Activated T-cell treated with anti-CD3 and anti-CD28 coated beads for 48 hours (primary cell): ENCODE results near the gene PAX2.

Experiments used
- DNase-seq: peaks from one replicate; pipeline ENCODE4 v3.0.0-alpha.2; 2020; ENCODE audit warnings: low read depth

The PAX2 gene

DNA sequence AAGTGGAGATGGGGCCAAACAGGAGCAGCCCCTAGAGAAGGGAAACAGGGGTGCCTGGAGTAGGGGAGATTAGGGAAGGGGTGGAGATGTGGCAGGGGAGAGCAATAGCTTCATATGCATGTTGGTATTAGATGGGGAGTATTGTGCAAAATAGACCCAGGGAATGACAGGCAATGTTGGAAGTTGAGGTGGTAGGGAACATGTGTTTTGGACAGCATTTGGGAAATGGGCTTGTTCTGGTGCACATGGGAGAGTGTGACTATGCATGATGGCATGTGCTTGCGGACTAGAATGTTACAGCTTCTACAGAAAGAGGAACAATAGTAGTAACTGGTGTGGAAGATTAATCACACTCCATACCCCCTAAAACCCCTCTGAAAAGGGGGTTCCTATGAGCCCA lies 10.4 kb downstream of the PAX2 start:
- no peak for DNase-seq

DNA sequence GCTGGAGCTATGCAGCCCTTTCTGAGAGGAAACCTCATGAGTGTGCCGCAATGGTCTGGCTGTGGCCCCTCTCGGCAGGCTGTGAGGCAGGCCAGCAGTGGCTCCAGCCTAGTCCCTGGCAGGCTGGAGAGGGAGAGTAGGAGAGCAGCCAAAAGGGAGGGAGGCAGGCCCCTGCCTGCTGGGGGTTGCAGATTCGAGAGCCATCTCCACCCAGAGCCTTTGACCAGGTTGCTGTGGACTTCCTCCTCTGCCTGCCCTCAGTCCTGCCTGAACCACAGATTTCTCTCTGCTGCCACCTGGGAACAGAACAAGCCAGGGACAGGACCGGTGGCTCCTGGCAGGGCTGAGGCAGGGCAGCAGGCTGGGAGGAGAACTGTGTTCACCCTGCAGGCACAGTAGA lies 13.9 kb downstream of the PAX2 start:
- DNase-seq = no peak

DNA sequence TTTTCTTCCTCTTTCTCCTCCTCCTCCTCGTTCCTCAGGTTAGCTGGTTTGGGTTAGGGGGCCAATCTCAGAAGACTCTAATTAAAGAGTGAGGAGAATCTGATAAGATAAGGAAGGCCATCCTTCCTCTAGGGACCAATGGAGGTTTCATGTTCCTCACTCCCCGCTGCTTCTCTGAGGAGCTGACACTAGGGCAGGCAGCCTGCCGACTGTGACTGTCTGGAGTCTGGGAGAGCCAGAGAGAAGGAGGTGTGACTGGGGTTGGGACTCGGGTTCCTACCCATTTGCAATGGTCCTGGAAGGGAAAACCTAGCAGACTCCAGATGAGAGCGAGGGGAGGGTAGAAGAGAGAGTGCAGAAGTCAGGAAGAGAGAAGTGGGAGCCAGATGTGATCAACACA lies 15.3 kb downstream of the PAX2 start:
- no peak for DNase-seq

DNA sequence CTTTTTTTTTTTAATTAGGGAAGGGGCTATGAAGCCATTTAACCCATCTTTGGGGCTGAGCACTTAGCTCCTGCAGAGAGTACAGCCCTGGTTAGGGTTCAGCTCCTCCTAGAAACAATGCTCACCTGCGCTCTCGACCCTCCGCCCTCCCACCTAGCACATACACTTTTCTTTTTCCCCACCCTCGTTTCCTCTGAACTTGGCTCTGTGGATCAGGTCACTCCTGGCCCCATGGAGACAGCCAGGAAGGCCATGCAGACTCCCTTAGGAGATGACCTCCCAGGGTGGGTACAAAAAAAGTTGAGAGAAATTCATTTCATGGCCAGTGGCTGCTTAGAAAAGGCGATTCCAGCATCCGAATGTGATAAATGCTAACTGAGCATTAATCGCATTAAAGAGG lies 15.8 kb downstream of the PAX2 start:
- DNase-seq = no peak

DNA sequence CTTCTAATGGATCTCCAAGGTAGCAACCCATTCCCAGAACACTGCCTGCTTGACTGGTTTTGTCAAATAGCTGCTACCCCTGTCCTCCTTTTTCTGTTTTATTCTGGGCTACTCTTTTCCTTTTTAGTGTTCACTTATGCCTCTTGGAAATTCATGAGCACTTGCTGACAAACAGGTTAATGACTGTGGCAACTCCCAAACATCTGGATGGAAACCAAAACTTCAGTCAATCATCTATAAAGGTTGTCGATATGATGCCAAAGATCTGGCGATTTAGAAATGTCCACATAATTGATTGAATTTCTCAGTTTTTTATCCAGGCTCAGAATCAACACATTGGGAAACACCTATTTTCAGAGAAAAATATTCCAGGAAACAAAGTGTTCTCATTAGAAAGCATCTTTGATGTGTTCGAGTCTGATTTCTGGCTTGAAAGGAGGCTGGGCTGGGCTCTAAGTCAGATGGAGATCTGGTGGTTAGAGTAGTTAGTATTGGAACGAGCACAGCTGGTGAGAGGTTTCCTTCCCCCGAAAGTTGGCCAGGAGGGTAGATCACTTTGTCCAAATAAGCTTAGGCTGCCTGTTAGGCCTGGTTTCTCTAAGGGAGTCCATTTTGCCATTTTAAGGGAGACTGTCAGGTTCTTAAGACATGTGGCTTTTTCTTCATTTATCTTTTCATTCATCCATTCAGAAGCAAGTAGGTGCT lies 17.8 kb downstream of the PAX2 start:
- DNase-seq = no peak

DNA sequence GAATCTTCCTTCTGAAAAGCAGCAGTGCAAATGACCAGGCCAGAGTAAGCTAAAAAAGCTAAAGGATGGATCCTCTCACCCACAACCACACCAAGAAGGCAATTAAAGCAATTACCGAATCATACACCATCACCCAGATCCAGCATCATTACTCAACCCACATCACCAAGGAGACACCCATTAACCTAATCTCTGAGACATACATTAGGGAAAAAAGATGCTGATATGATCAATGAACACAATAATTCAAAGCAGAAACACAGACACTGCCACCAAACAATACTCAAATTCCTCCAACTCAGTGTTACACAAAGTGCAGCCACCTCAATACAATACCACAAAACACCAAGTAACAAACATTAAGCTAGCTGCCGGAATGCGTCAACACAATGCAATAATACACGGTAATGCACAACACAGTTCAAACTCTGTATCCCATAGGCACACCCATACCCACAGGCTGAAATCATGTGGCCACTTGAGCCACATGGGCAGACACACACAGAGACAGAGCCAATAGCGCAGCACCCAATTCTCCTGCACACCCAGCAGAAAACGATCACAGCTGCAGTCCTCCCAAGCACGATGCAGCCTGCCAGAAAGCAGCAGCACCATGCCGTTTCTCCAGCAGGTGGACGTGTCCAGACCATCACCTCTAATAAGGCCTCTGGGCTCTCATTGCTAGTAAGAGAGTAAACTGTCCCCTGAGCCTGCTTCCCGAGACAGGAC lies 21.5 kb downstream of the PAX2 start:
- DNase-seq = no peak

DNA sequence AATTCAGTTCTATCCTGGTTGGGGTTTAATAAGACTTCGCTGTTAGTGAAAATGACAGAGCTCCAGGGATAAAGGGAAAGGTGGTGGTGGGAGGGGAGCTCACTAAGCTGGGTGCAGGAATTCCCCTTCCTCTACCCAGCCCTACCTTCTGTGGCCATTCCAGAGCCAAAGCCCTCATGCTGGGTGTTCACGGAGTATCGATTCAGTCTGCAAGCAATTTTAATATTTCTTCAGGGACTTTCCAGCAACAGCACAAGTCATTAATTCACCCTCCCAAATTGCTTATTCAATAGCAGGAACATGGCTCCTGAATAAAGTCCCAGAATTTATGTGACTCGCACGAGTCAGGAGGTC lies 22.0 kb downstream of the PAX2 start:
- DNase-seq = no peak

DNA sequence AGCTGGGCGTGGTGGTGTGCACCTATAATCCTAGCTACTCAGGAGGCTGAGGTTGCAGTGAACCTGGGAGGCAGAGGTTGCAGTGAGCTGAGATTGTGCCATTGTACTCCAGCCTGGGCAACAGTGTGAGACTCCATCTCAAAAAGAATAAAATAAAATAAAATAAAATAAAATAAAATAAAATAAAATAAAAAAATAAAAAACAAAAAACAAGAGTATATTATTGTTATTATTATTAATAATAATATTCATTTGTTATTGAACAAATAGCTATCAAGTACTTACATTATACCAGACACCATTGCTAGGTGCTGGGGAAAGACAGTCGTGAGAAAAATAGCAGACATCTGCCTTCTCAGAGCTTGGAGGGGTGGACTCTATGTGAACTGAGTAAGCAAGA lies 24.1 kb downstream of the PAX2 start:
- no peak for DNase-seq

DNA sequence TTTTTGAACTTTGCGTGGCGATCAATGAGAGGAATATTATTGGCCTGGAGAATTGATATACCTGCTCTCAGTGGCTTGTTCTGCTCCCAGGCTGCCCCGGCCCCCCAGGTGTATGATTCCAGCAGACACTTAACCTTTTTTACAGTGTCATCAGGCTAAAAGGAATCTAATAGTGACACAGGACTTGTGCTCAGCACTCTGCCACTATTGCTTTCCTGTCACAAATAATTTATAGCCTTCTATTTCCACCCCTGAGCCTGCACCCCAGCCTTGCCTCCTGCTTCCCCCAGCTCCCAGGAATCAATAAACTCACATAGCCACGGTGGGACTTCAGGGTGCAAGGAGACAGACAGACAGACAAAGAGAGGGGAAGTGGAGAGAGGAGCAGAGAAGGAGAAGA lies 28.3 kb downstream of the PAX2 start:
- DNase-seq = no peak

DNA sequence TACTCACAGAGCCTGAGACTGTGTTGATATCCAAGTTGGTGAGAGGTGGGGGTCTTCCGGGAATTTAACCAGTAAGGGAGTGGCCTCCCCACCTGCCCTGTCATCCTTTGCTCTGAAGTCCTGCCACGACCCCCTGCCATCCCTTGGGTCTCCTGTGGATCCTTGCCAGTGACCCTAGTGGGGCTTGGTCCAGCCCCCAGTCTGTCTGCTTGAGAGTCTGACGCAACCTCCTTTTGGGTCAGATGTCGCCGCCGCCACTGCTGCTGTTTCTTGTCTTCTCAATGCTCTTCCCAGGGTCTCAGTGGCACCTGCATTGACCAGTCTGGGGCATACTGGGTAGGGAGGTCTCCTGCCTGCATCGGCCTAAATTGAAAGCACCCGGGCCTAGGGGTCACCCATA lies 28.8 kb downstream of the PAX2 start:
- DNase-seq = no peak

DNA sequence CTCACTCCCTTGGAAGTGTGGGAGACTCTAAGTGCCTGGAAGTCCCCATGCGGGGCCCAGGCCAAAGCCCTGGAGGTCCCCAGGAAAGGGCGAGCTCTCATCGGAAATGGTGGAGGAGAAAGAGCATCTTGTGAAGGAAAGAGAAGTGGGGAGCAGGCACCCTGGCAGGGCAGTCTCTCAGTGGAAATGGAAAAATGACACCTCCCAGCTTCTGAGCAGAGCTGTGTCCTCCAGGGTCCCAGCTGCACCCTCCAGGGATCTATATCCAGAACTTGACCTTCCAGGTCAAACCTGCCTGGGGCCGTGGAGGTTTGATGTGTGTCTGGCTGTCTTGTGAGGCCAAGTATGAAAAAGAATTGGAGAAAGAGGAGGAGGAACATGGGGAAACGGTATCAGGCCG lies 29.5 kb downstream of the PAX2 start:
- no peak for DNase-seq

DNA sequence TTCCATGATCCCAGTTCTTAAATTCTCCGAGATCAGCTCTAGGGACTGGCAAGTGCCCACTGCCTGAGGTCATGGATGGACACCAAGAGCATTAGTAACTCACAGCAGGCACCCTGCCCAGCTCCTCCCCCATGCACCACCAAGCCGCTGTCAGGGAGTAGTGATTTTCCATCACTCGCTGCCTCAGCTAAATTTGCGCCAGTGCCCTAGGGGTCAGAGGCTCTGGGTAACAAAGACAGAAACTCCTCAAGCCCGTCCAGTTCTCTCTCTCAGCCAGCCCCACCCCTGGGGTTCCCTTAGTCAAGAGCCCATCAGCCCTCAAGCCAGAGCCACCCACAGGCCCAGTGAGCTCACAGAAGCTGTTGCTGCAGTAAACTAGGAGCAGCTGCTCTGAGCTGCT lies 30.0 kb downstream of the PAX2 start:
- no peak for DNase-seq

DNA sequence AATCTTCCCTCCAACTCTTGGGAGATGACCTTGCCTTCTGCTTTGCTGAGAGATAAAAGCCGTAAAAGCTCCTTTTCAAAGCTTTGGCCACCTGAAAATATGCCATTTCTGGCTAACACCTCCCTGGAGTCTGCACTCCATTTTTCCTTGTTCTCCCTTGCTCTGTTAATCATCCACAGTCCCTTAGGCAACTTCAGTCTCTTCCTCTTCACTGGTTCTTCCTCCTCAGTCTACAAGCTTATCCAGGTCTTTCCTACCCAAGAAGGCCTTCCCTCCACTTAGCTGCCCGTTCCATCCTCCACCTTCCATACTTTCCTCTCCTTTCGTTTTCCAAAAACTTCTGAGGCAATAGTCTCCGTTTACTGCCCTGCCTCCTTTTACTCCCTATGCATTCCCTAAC lies 30.5 kb downstream of the PAX2 start:
- DNase-seq = no peak

DNA sequence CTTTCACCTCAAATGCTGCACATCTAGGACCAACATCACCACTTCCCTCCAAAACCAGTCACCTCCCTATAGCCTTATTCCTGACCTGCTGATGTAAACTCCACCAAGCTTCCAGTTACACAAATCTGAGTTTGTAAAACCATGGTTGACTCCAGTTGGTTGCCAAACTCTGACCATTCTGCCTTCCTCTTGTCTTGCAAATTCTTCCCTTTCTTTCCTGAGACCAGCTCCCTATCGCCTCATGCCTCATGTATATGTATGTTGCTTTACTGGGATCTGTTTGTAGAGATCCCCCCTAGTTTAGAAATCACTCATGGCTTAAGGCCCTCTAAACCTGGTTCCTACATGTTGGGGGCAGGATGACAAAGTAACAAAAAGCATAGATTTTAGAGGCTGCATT lies 31.3 kb downstream of the PAX2 start:
- DNase-seq = no peak

DNA sequence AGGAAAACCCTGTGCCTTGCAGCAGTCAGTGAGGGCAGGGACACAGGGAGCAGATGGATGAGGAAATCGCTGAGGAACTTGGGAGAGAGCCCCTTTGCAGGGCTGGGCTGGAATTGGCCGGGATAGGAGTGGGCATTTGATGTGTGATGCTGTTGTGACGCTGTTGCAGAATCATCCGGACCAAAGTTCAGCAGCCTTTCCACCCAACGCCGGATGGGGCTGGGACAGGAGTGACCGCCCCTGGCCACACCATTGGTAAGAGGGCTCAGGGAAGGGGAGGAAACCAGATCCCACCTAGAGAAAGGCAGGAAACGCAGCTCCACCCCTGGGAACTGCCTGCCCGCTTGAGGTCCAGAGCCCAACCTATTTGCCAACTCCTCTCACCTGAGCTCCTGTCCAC lies 33.9 kb downstream of the PAX2 start:
- no peak for DNase-seq

DNA sequence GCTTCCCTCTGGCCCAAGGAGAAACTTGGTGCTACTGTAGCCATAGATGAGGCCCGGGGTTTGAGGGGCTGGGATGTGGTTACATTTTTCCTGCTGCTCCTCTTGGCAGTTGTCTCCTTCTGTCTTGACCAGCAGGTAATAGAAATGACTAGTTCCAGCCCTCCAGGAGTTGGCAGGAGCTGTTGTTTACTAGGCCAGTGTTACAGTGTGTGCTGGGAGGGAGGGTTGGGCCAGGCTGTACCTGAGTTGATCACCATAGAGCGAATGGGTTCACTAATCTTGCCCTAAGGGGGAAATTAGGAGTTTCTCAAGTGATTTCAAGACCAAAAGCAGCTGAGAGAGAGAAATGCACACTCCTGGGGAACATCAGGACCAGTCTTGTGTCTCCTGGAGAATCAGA lies 34.9 kb downstream of the PAX2 start:
- DNase-seq = no peak

DNA sequence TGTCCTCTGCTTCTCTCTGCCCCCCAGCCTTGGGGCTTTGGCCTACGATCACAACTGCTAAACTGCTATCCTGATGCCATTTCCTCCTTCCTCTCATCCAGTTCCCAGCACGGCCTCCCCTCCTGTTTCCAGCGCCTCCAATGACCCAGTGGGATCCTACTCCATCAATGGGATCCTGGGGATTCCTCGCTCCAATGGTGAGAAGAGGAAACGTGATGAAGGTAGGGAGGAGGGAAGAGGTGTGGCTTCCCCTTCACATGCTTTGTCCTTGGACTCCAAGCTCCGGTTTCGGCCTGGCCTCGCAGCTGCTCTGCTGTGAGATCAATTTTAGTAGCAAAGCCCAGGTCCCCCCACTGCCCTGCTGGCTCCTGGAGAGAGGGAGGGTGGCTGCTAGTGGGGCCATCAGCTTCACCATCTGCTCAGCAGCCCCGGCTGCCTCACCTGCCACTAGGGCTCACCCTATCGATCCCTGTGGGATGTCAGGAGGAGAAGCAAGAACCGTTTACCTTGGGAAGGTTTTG lies 35.8 kb downstream of the PAX2 start:
- no peak for DNase-seq

DNA sequence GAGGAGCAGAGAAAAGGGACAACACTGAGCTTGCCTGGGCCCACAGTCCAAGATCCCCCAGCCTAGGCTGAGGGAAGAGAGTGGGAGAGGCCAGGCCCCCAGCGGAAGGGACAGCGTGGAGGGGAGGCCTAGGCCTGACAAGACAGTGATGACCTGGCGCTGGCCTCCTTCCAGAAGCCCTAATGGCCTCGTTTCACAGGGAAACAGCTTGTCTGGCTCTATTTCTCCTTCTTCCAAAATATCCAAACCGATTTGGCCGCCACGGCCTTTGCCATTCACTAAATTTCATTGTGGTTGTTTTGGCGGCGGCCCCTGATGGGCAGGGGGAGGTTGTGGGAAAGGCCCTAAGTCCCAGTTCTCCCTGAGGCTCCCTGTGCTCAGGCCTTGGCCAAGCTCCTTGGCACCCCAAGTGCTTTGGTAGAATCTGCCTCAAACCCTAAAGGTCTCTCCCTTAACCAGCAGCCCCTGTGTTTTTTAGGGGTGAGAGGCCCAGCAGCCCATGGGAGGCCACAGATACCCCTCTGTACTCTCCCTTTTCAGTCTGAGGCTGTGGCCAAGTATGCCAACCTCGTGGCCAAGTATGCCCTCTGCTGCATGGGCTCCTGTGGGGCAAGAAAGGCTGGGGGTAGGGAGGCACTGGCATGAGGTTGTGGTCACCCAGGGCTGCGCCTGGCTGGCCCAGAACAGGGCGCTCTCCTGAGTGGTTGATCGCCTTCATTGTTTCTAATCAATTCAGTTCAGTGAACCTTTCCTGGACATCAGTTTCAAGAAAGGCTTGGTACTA lies 37.3 kb downstream of the PAX2 start:
- no peak for DNase-seq

DNA sequence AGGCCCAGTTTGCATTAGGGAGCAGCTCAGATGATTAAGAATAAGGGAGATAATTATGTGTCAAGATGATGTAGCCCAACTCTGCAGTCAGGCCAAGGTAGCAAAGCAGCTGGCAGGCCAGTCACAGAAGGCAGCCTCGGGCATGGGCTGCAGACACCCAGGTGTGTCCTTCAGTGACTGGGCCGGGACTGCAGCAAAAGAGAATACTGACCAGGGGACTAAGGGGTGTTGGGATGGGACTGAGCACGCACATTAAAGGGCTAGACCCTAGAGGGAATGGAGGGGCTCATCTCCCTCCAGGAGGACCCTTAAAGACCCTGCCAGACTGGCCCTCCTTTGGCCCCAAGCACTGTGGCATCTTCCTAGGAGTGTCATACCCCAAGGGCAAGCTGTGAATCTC lies 38.7 kb downstream of the PAX2 start:
- DNase-seq = no peak

DNA sequence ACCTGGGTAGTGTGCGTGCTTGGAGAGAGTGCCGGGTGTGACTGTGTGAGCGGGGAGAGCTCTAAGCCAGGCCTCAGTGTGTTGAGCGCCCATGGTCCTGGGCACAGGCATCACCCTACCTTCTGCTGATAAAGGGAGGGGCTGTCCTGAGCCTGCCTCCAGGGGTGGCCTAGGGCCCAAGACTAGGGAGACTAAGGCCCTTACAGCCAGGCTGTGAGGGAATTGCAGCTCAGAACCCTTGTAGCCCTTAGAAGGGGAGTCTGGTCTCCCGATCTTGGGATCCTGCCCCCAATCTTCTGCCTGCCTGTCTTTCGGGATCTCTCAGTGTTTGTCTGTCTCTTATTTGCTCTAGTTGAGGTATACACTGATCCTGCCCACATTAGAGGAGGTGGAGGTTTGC lies 41.2 kb downstream of the PAX2 start:
- no peak for DNase-seq

DNA sequence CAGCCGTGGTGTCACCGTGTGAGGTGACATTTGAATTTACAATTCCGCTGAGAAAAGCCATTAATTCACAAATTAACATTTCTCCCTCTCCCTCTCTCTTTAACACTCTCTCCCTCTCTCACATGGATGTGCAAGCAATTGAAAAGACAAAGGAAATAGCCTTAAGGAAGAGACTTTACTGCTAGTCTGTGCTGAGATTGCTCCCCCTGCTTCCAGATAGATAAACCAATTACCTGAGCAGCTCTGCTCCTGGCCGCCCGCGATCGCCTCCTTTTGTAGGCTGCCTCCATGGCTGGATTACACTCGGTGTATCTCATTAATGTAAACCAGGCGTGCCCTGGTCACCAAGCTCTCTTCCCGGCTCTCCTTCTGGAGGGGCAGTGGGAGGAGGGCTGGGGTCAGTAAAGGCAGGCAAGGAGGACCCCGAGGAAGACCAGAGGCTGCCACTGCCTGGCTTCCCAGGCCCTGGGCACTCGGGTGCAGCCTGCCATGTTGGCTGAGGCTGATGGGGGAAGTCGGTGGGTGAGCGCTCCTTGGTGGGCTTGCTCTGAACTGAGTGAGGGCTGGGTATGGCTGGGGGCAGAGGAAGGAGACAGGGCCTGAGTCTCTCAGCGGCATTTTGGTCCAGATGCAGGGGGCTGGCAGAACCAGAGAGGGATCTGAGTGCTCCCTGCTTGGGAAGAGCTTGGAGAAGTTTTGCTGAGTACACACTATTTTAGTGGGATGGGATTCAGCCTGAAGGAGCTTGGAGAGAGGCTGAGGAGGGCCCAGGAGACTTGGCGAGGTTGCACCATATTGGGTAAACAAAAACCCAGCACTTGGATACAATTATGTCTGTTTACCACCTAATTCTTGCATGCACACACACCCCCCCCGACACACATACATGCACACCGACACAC lies 42.9 kb downstream of the PAX2 start:
- no peak for DNase-seq

DNA sequence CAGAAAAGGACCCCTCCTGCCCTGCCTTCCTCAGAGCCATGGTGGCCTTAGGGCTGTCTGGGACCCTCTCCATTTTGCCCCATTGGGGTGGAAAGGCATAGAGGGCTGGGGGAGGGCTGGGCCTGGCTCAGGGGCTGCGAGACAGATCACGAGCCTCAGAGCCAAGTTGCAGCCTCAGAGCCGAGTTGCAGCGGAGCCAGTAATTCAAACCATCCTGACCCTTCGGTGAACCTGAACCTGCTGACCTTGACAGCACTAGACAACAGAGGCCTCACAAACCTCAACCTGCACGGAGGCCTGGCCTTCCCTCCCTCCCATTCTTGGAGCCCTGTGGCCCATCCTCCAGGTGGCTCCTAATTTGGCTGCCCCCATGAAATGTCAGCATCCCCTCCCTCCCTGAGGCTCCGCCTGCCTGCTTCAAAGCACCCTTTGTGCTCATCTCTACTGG lies 45.4 kb downstream of the PAX2 start:
- no peak for DNase-seq
